Heart left ventricle (tissue), 16 donors: ENCODE measurements around the gene ANXA4. TPM values are rescaled to one million over a fixed set of nuclear protein-coding genes. Genes with fewer than 3 reads are reported as not detected.

Experiments
- ATAC-seq, 4 donors: fragments of 200-7000 bp; cut with Tn5 transposase; one replicate each; pipeline ENCODE4 v1.9.1; 2020 to 2022; ENCODE audit warnings: moderate library complexity in 4 of 4, mild to moderate bottlenecking in 3 of 4, moderate number of reproducible peaks in 1 of 4
- DNase-seq, 5 donors: peaks; one replicate each; pipeline ENCODE4 v3.0.0-alpha.2; 2020
- H3K27ac ChIP-seq, 12 donors: fragments of 200-600 bp; sonication (generic) in 4 of 12; one replicate each; pipeline versions ENCODE4 v1.5.0 to v1.8.0; 2016 to 2022; ENCODE audit warnings: mild to moderate bottlenecking in 2 of 12
- H3K27me3 ChIP-seq, 9 donors: fragments of 200-600 bp; sonication (generic) in 2 of 9; one replicate each; pipeline versions ENCODE4 v1.5.1 to v1.8.0; 2016 to 2022; ENCODE audit warnings: mild to moderate bottlenecking in 3 of 9
- H3K36me3 ChIP-seq, 9 donors: fragments of 200-600 bp; sonication (generic) in 2 of 9; one replicate each; pipeline versions ENCODE4 v1.5.0 to v1.8.0; 2018 to 2022; ENCODE audit warnings: mild to moderate bottlenecking in 2 of 9
- H3K4me1 ChIP-seq, 12 donors: fragments of 200-600 bp; sonication (generic) in 4 of 12; one replicate each; pipeline versions ENCODE4 v1.5.0 to v1.8.0; 2016 to 2022; ENCODE audit warnings: mild to moderate bottlenecking in 3 of 12
- H3K4me3 ChIP-seq, 12 donors: fragments of 200-600 bp; sonication (generic) in 4 of 12; one replicate each; pipeline versions ENCODE4 v1.5.0 to v1.8.0; 2017 to 2022; ENCODE audit warnings: mild to moderate bottlenecking in 9 of 12, moderate library complexity in 4 of 12
- H3K9me3 ChIP-seq, 12 donors: fragments of 200-600 bp; sonication (generic) in 4 of 12; one replicate each; pipeline versions ENCODE4 v1.5.0 to v1.8.0; 2016 to 2022; ENCODE audit warnings: mild to moderate bottlenecking in 1 of 12
- POLR2A ChIP-seq, 2 donors: fragments of 450-650 bp; IDR thresholded peaks; one replicate each; pipeline ENCODE4 v1.6.1; 2017; ENCODE audit warnings: antibody characterized with exemption in 2 of 2, mild to moderate bottlenecking in 2 of 2, moderate library complexity in 2 of 2
- whole genome bisulfite sequencing, 4 donors: extraction: QIAGEN DNeasy Blood & Tissue Kit in 2 of 4; methylation state at CpG; one replicate each; pipeline versions ENCODE4 v1.1.5 to v1.1.7; 2013 to 2018; 5-methylcytosine and 5-hydroxymethylcytosine counted together
- intact Hi-C, 10 donors: fragments of 100-400 bp; cut with DNase I; formaldehyde crosslinking; loops; one replicate each; pipeline versions ENCODE4 v1.11.1 to v1.14.2; 2022
- polyA plus RNA-seq, 2 donors: library from polyadenylated mRNA; stranded (reverse); fragments of 200-250 nt; gene quantifications; one replicate each; pipeline ENCODE4 v1.2.3, GENCODE V29; 2013
- total RNA-seq, 9 donors: library from RNA; depleted of rRNA in 2 of 9; stranded (reverse); fragments of >200 nt in 2 of 9; fragmentation: NEBNext Ultra II Directional in 3 of 9; extraction: Animal tissue kit (Norgen Biotek cat#: 25700) in 3 of 9; gene quantifications; one replicate each; pipeline versions ENCODE4 v1.1.0 to v1.2.4, GENCODE V29; 2016 to 2023
- TF ChIP-seq, protein P1 (sequence below), 12 donors: fragments of 200-600 bp; sonication (generic) in 4 of 12; IDR thresholded peaks; one replicate each; pipeline versions ENCODE4 v1.5.0 to v1.8.0; 2018 to 2022; ENCODE audit warnings: antibody characterized with exemption in 12 of 12, mild to moderate bottlenecking in 5 of 12
- donor health status: ischemic (EF 13 %, LVEDD 7.1; RV severe dilation, severe dysfunction).
- donor health status: healthy with polysubstance abuse.
- donor health status: DM: no; HTN: yes; CAD: no.
- donor health status: DM: no; HTN: no; CAD: no.
- donor health status: ischemic (EF 25% LVEDD 6.9; RV normal size, moderate dysfunction).
- donor health status: ischemic (EF 25% LVEDD 5.7; RV mildly dilated, moderate dysfunction).
- donor health status: healthy.
- donor health status: DM: yes; HTN: yes; CAD: no.
- donor health status: ischemic (EF 35%, LVEDD 5.7; RV mildly dilated, moderate dysfunction).
- donor health status: nonischemic (EF 11% LVEDD 7.7; RV severe dilation, severe dysfunction).
- donor health status: DM: yes; HTN: yes; CAD: no.
- donor health status: PGD.
- donor health status: ischemic (EF 29% LVEDD 5.4; RV normal size, mild dysfunction).
- donor health status: nonischemic (EF 23%, LVEDD 6.1; RV moderate dilation, normal function).

ANXA4 gene
- total and polyA plus RNA-seq, 11 donors, result 7.3 to 73.5 (median 18.8) TPM

DNA sequence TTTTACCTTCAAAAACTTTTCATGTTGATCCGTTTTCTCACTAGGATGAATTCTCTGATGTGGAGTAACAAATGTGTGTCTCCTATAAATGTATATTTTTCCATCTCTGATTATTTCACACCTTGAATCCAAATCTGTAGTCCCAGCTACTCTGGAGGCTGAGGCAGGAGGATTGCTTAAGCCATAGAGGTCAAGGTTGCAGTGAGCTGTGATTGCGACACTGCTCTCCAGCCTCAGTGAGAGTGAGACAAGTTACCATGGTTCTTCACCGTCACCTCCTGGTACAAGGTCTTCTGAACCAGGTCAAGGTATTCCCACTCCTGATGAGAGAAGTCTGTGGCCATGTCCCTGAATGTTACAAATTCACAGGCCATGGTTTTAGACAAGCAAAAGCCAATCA, 102.6 kb downstream of the ANXA4 start:
- ATAC-seq (no peak), DNase-seq (no peak)
- WGBS, 4 donors, result 97 to 99% (median 98%) methylated on average over 3 of the region's 3 CpGs
- intact Hi-C loops, result no loop called here
- no peak overlapping the region for H3K27ac ChIP-seq
- H3K4me1 ChIP-seq, result no peaks in the 10 kb centered on the region
- H3K4me3 ChIP-seq, result no peak overlapping the region
- no peaks in the 10 kb centered on the region for H3K27me3 ChIP-seq
- H3K36me3 ChIP-seq, result peaks cover 0 to 92% (median 79%) of the 10 kb centered on the region in 9 donors
- TF ChIP-seq POLR2A (IDR thresholded peaks at IDR 0.05), result no peak
- TF ChIP-seq, protein P1, sequence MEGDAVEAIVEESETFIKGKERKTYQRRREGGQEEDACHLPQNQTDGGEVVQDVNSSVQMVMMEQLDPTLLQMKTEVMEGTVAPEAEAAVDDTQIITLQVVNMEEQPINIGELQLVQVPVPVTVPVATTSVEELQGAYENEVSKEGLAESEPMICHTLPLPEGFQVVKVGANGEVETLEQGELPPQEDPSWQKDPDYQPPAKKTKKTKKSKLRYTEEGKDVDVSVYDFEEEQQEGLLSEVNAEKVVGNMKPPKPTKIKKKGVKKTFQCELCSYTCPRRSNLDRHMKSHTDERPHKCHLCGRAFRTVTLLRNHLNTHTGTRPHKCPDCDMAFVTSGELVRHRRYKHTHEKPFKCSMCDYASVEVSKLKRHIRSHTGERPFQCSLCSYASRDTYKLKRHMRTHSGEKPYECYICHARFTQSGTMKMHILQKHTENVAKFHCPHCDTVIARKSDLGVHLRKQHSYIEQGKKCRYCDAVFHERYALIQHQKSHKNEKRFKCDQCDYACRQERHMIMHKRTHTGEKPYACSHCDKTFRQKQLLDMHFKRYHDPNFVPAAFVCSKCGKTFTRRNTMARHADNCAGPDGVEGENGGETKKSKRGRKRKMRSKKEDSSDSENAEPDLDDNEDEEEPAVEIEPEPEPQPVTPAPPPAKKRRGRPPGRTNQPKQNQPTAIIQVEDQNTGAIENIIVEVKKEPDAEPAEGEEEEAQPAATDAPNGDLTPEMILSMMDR (IDR thresholded peaks at IDR 0.05), result no peak
- no peaks in the 10 kb centered on the region for H3K9me3 ChIP-seq

DNA sequence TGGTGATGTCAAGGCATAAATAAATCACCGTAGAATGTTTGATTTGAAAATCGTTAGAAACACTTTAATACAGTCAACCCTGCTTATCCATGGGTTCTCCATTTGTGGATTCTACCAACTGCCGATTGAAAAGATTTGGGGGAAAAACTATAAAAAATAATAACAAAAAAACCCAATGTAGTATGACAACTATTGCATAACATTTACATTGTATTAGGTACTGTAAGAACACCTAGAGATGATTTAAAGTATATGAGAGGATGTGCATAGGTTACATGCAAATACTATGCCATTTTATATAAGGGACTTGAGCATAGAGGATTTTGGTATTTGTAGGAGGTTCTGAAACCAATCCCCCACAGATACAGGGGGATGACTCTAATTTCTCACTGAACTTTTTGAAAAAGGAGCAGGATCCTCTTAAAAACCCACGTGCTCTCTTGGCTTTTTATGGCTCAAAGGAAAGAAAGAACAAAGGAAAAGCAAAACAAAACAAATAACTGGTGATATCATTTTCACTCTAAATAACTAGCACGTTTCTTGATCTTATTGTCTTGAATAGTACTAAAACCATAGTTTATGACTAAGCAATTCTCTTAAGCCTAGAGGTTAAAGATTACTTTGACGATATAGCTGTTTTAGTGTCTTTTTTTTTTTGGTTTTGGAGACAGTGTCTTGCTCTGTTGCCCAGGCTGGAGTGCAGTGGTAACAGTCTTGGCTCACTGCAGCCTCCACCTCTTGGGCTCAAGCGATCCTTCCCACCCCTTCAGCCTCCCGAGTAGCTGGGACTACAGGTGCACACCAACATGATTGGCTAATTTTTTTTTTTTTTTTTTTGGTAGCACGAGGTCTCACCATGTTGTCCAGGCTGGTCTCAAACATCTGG, 104.5 kb downstream of the ANXA4 start:
- ATAC-seq, result no peak
- H3K36me3 ChIP-seq, result peaks cover 0 to 92% (median 79%) of the 10 kb centered on the region in 9 donors
- intact Hi-C loops, result no loop called here

DNA sequence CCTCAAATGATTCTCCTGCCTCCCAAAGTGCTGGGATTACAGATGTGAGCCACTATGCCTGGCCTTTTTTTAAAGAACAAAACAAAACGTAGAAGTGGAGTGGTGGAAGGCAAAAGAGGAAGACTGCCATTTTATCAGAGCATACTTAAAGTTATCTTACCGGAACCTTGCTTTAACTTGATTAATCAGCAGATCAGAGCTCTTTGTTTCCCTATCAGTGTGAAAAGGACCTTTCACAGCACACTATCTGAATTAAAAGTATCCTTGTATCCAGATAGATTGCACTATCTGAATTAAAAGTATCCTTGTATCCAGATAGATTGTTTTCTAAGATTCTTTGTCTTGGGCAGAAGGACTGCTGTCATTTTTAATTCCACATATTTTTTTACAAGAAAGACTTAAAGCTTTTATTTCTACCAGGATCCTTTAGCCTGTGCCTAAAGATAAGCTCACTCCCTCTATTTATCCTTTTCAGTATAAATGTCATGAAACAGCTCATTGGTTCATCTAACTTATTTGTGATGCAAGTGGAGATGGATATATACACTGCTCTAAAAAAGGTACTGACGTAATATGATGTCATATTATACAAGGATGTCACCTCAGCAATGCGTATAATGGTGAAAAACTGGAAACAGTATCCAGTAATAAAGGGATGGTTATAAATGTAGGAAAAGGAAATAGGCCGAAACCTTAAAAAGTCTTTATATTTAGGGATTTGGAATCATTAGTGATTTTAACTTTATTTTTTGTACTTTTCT, 105.3 kb downstream of the ANXA4 start:
- no peaks in the 10 kb centered on the region for H3K4me1 ChIP-seq
- H3K36me3 ChIP-seq, result peaks cover 0 to 92% (median 74%) of the 10 kb centered on the region in 9 donors
- H3K27me3 ChIP-seq, result no peaks in the 10 kb centered on the region
- no peak for TF ChIP-seq POLR2A (IDR thresholded peaks at IDR 0.05)
- TF ChIP-seq, protein P1 (IDR thresholded peaks at IDR 0.05), result no peak
- 93 to 96% (median 95%) methylated on average over 5 of the region's 5 CpGs for WGBS, 4 donors
- no peaks in the 10 kb centered on the region for H3K9me3 ChIP-seq
- ATAC-seq (no peak), DNase-seq (no peak)
- no peak overlapping the region for H3K27ac ChIP-seq
- no peak overlapping the region for H3K4me3 ChIP-seq
- intact Hi-C loops, result no loop called here

More for the DNA sequence above, 104.5 kb downstream of the ANXA4 start:
- H3K9me3 ChIP-seq, result no peaks in the 10 kb centered on the region
- no peak overlapping the region for H3K4me3 ChIP-seq
- WGBS, 4 donors, result 88 to 94% (median 92%) methylated on average over 9 of the region's 9 CpGs
- TF ChIP-seq, protein P1 (IDR thresholded peaks at IDR 0.05), result no peak
- no peak for TF ChIP-seq POLR2A (IDR thresholded peaks at IDR 0.05)
- H3K27me3 ChIP-seq, result no peaks in the 10 kb centered on the region
- H3K27ac ChIP-seq, result no peak overlapping the region
- H3K4me1 ChIP-seq, result no peaks in the 10 kb centered on the region
- DNase-seq, result no peak

DNA sequence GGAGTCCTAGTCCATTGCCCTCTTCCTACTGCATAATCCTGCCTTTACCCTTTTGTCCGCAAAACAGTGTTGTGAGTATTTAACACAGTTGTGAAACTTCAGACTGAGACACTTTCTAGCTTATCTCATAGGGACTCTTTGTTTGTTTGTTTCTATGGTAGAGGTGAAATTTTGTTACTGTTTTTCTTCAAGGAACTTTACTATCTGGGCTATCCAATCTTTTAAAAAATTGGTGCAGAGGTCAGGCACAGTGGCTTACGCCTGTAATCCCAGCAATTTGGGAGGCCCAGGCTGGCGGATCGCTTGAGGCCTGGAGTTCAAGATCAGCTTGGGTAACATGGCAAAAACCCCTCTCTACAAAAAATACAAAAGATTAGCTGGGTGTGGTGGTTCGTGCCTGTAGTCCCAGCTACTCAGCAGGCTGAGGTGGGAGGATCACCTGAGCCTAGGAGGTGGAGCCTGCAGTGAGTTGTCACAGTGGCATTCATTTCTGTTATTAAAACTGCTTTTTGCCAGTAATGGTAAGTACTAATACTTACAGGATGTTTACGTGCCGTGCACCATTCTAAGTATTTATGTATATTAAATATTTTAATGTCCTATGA, 106.4 kb downstream of the ANXA4 start:
- Histone ChIP-seq H3K27me3 (no peaks in the 10 kb centered on the region), H3K4me3 (no peak overlapping the region), H3K27ac (no peak overlapping the region), H3K36me3 (peaks cover 0 to 98% (median 80%) of the 10 kb centered on the region in 9 donors), H3K4me1 (no peaks in the 10 kb centered on the region), H3K9me3 (no peaks in the 10 kb centered on the region)
- TF ChIP-seq POLR2A (IDR thresholded peaks at IDR 0.05), result no peak
- TF ChIP-seq, protein P1 (IDR thresholded peaks at IDR 0.05), result no peak
- DNase-seq (no peak), ATAC-seq (no peak)
- intact Hi-C loops, result no loop called here
- 90 to 97% (median 94%) methylated on average over 7 of the region's 7 CpGs for WGBS, 4 donors
